Stimulated activated naive CD8-positive, alpha-beta T cell treated with anti-CD3 and anti-CD28 coated beads, Interleukin-15, Interleukin-2, amounts not matched to agents 100 U/mL and 50 U/mL, for 24 hours (primary cell): Measurements from ENCODE around the gene ADGRD1.

Experiments
- ATAC-seq: fragments of 150-1000 bp; cut with Tn5 transposase; one replicate; pipeline ENCODE4 v1.10.0; 2021
- DNase-seq: peaks from one replicate; pipeline ENCODE4 v3.0.0; 2021

ADGRD1 gene

DNA sequence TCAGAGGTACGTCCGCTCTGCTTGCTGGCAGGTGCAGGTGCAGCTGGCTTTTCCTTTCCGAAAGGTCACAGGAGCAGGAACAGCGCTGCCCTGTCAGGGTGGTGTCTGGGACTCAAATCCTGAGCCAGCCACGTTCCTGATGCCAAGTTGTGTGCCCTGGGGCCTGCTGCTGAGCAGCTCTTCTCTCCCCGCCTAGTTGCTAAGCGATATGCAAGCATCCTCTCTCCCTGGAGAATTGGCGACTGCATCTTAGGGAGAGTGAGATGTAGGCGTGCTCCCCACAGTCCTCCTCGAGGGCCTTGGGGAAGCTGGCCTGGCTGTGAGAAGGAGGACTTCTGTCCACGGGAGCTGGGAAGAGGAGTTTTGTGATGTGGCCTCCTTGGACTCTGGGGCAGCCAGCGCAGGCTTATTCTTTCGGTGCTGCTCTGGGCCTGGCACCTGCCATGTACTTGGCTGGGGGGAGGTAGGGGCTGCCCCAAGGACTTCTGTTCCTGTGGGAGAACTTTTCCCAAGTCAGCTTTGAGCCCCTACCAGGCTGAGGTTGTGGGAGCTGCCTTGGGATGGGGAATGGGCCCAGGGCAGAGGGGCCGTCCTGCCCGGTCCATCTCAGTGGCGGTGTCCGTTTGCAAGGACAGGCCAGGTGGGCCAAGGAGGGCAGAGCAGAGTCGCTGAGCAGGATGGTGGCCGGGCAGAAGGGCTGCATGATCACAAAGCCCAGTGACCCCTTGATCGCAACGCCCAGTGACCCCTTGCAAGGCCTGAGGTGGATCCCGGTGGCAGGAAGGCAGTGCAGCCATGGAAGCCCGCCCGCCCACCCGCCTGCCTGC is 183.5 kb downstream of the ADGRD1 start:
- ATAC-seq = no peak
- DNase-seq = no peak

DNA sequence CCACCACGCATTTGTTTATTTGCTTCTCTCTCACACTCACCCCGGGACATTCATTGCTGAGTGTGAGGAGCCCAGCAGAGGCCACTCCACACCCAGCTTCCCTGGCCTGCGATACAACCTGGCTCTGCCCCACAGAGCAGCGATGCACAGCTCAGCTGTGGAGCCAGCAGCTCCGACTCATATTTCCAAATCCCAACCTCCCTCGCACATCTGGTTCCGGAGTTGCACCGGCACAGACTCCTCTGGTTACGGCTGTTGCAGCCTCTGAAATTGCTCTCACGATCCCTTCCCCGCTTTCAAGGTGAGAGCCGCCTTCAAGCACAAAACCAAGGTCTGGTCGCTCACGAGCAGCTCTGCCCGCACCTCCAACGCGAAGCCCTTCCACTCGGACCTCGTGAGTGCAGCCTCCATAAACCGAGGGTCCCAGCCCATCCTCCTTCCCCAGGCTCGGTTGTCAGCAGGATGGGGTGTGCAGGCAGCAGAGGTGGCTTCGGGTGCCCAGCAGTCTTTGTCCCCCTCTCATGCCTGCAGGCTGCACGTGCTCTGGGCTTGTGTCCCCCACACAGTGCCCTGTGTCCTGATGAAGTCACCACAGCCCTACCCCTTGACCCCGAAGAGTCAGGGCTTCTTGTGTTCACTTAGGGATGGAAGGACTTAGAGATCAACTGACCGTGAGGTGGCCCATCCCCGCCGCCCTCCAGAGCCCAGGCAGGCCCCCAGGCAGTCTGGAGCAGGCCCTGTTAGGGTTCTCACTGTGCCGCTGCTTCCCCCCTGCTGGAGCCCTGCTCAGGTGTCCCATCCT is 184.3 kb downstream of the ADGRD1 start:
- DNase-seq (no peak), ATAC-seq (no peak)

DNA sequence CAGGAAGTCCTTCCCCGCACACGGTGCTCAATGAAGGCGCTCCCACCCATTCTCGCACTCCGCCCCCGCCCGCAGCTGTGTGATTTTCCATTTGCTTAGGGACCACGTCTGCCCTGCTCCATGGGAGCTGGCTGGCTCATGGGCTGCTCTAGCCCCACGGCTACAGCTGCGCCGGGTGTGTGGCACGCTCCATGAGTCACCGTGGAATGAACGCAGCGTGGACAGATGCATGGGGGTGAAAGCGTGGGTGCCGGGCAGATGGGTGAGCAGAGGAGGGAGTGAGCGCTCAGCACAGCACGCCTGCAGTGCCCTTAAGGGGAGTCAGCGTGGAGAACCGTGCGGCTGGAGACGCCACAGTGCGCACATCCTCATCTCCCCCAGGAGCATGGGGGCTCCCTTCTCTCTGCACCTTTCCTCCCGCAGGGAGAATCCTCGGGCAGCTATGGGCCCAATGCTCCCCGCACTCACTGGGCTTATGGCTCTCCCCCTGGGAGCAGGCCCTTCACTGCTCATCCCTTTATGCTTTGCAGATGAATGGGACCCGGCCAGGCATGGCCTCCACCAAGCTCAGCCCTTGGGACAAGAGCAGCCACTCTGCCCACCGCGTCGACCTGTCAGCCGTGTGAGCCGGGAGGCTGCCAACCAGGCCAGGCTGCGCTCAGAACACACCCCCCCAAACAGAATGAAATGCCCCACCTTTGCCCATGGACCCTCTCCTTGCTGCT is 185.1 kb downstream of the ADGRD1 start:
- DNase-seq = no peak
- no peak for ATAC-seq

DNA sequence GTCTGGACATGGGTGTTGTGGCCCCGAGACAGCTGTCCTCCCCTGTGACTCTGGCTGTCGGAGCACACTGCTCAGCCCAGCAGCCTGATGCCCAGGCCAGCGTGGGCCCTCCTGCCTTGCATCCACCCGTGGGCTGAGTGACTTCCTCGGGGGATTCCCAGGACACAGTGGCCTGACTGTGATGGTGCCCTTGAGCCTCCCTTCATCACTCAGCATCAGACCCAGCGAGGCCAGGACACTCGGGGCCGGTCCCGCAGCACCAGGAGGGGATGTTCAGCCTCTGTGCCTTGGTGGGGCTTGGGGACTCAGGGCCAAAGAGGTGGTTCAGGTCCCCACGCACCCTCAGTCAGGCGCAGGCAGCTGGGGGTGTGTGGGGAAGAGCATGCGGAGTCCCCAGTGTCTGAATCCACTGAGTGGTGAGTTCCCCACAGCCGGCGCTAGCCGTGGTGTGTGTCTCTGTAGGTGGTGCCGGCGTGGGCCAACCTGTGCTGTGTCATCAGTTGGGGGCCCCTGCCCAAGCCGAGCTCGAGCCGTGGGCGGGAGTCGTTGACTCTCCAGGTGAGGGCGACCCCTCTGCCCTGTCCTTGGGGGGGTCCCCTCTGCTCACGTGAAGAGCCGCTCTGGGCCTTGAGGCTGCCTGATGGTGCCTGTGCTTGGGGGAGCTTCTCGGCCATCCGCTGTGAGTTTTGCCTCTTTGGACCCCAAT is 185.8 kb downstream of the ADGRD1 start:
- DNase-seq = no peak
- ATAC-seq = no peak

DNA sequence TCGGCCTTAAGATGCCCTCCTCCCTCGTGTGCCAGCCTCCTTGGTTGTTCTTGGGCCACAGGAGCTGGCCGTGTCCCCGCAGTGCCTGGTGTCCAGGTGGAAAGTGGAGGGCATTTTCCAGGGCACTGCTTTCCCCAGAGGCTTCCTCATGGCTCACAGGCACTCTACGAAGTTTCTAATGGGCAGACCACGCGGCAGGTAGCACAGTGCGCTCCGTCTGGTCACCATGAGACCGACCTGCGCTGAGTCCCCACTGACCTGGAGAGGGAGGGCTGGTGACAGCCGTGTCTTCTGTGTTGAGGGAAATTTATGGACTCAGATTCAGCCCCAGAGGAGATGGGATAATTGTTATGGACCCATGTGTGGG is 186.3 kb downstream of the ADGRD1 start:
- no peak for ATAC-seq

DNA sequence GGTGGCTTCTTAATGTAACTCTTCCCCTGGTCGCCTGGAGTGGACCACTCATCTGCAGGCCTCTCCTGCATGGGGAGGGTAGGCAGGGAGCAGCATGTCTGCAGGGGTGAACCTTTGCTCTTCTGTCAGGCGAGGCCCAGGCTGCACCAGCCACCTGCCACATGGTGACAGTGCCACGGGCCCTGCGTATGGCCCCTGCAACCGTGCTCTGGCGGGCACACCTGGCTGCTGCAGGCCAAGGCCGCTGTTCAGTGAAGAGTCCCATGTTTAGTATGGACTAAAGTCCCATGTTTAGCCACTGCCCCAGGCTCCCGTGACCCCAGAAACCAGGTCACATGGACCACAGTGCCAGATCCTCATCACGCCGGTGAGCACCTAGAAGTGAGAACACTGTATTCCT is 187.0 kb downstream of the ADGRD1 start:
- DNase-seq = no peak
- ATAC-seq = no peak

More for the DNA sequence above, 186.3 kb downstream of the ADGRD1 start:
- no peak for DNase-seq

DNA sequence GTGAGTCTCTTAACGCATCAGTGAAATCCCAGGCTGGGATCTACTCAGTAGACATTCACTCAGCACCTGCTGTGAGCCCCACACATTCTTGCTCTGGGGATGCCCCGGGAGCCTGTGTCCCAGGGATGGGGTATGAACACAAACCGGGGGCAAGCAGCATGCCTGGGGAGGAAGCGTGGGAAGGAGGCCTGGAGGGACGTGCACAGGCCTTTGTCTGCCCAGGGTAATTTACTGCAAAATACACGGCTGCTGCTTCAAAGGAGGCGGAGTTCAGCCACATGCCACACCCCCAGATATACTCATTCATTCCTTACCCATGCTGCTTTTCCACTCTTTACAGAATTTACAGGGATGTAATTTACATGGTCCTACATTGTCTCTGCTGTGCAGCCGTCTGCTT is 187.8 kb downstream of the ADGRD1 start:
- no peak for DNase-seq
- ATAC-seq = no peak

DNA sequence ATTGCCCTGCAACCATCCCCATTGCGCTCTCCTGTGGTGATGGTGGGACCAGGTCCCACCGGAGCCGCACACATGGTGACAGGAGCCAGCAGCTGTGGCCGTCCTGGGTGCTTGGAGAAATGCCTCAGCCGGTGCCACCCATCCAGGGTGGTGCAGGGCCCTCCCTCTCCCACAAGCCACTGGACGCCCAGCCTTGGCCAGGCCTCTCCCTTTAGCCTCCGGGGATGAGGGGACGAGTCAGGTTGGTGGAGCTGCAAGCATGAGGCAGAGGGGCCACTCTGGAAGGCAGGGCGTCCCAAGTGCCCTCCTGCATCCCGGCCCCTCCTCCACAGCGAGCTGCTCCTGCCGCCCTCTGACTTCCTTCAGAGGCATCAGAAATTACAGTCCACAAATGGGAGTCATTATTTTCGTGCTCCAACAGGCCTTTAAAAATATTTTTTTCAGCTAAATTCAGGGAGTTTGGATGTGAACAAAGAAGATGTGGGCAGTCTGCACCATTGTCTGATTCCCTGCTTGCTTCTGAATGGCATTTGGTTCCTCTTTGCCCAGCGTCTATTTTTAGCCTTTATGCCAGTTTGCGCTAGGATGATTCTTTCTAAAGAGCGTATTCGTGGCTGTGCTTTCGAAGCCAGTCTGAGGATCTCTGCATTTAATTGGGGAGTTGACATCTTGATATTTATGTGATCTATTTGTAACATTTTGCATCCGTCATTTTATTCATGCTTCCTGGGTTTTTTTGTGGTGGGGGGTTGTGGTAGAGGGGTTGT is 189.4 kb downstream of the ADGRD1 start:
- no peak for DNase-seq
- ATAC-seq = no peak

DNA sequence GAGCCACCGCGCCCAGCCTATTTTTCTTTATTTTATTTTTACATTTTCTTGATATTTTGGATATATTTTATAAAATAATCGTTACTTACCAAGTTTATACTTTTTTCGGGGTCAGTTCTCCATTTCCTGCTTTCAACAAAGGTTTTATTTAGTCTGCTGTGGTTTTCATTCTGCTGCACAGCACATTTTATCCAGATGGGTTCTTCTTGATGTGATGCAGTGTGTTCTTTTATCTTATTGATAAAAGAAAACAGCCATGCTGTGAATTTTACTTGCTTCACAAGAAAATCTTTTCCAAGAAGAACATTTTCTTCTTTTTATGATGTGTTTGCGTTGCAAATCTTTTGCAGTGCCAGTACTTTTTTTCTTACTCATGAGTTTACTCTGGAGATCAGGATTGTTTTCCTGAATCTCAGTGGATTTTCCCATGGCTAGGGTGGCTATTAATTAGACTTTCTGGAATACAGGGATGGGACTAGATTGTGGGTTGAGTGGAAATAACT is 192.5 kb downstream of the ADGRD1 start:
- DNase-seq = no peak
- no peak for ATAC-seq

DNA sequence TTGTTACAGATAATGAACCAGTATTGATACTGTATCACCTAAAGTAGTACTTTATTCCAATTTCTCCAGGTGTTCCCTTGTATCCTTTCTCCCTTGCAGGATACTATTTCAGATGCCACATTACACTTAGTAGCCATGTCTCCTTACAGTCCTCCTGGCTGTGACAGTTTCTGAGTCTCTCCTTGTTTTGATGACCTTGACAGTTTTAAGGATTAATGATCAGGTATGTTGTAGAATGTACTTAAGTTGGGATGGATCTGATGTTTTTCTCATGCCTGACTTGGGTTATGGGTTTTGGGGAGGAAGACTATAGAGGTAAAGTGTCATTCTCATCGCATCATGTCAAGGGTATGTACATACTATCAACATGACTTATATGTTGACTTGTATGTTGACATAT is 193.6 kb downstream of the ADGRD1 start:
- ATAC-seq (no peak), DNase-seq (no peak)

DNA sequence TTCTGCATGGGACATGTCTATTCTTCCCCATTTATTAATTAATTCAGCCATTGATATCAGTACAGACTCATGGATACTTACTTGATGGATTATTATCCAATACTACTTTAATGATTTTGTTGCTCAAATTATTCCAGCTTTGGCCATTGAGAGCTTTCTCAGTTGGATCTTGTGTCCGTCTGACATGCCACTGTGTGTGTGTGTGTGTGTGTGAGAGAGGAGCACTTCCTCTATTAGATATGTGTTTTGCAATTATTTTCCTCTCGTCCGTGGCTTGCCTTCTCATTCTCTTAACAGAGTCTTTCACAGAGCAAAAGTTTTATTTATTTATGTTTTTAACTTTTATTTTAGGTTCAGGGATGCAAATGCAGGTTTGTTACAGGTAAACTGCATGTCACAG is 194.2 kb downstream of the ADGRD1 start:
- ATAC-seq (no peak), DNase-seq (no peak)

DNA sequence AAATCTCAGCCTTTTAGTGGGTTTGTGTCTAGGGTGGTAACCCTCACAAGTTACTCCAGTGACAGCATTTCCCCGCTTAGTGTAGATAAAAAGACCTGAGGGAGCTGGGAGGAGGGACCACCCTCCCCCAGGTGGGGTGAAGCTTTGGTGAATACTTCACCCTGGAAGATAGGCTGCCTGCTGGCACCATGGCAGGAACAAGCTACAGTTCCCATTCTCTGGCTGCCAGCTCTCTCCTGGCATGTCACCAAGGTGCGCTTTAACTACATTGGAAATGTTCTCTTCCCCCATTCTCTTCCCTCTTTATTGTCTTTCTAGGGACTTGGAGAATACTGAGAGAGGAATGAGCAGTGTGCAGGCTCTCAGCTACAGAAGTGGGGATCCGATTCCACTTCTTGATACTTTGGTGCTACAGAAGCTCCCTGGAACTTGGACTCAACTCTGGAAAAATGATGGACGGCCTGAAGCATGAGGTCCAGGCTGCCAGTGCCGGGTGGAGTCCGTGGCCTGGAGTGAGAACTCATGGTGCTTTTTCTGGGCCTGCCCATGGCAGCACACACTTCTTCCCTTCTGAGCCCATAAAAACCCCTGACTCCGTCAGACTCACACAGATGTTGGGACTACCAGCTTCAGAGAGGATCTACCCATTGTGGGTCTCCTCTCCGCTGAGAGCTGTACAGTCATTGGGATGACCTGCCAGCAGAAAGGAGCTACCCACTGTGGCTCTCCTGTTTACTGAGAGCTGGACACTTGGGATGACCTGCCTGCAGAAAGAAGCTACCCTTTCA is 198.0 kb downstream of the ADGRD1 start:
- ATAC-seq (no peak), DNase-seq (no peak)

DNA sequence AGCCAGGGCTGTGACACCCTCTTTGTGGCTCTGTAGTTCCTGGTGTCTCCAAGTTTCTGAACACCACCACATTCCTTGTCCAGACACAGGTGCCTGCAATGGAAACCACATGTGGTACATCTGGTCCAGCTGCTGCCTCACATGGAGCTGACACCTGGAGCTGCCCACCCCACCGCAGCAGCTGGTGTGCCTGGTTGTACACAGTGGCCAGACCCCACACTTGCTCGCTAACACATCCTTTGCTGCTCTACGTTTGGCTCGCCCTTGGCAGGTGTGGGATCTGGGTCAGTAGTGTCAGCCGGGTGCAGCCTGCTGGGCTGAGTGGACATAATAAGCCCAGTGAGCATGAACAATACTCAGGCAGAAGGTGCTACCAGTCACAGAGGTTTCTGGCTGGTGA is 198.9 kb downstream of the ADGRD1 start:
- no peak for DNase-seq
- ATAC-seq = no peak

DNA sequence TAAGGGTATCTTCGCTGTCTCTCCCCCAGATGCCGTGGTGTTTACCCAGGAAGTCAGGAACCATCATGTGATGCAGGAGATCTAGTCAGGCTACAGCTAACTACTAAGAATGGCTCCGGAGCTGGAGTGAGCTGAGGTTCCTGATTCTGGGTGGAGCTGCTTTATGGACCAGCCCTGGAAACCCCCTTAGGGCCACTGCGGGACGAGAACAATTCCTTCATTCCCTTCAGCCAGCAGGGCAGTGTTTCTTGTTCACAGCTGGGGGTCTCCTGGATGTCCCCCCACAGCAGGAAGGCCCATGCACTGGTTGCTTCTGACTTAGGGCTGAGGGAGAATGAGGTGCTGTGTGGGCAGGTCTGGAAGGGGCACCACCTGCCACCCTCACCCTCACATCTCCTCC is 199.3 kb downstream of the ADGRD1 start:
- DNase-seq (no peak), ATAC-seq (no peak)

DNA sequence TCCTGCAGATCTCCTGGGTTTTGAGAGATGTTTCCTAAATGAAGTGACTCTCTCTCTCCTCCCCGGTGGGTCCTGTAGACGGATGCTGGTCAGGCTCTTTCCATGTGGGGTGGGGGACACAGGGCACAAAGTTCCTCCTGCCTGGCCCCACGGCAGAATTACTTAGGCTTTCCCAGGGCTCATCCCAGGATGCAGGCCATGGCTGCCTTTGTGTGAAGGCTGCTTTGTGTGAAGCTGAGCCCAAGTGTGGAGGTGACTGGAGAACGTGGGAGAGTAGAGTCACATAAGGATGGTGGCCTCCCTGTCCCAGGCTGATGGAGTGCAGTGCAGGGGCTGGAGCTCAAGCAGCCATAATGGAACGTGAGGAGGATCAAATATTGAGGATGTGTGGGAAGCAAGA is 200.2 kb downstream of the ADGRD1 start:
- no peak for DNase-seq
- ATAC-seq = no peak

DNA sequence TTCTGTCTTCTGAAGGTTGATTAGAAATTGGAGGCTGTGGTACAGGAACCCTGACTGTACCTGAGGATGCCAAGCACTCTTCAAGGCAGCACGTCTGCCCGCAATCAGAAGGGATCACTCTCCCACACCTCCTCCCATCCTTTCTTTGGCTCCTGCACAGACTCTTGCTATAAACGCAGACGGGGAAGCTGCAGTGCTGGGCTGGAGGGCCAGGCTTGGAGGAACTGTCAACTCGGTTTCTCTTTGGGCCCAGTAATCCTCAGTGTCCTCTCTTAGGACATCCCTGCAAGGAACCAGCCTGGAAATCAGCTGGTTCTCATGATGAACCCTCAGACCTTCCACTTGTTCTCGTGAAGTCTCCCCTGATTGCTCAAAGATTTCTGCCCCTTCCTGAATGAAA is 201.4 kb downstream of the ADGRD1 start:
- no peak for ATAC-seq
- DNase-seq = no peak

DNA sequence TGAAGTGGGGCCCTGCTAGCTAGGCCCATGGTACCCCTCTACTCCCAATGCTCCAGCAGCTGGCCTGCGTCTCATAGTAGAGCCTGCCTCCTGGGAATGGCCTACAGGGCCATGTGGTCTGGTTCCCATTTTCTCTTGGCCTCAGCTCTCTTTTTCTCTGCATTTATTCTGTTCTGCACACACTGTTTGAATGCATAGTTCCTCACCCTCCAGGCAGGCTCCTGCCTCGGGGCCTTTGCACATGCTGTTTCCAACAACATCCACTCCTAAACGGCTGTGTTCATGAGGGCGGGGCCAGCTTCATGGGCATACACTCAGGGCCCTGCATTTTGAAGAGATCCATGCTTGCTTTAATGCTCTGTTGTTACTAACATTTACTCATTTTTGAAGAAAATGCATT is 204.0 kb downstream of the ADGRD1 start:
- DNase-seq (no peak), ATAC-seq (no peak)

DNA sequence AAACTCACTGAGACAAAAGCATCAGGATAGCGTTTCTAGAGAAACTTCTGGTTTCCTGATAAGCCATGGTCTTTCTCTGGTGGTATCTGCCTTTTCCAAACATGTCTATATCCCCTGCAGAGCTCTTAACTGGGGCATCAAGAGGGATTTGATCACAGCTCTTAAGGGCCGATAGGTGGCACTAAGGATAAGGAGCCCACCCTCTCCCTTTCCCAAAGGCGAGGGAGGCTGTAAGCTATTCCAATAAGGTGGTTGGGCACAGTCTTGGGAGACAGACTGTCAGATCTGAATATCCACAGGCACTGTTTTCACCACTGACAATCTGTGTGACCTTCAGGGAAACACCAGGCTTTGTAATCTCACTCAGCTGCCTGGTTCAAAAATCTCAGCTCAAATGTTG is 206.0 kb downstream of the ADGRD1 start:
- ATAC-seq (no peak), DNase-seq (no peak)

DNA sequence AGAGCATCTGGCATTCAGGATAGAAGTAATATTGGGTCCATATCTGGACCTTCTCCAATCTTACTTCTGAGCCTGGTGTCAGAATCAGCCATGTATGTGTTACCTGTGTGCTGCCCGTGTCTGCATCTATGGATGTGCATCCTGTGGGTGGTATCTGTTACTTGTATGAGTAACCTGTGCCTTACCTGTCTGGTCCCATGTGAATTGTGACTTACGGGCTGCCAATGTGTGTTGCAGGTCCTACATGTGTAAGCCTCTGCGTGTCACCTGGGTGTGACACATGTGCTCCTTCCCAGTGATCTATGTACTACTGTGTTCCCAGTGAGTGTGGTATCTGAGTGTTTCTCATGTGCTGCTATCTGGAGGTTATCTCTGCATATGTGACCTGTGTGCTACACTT is 208.4 kb downstream of the ADGRD1 start:
- no peak for ATAC-seq
- no peak for DNase-seq

DNA sequence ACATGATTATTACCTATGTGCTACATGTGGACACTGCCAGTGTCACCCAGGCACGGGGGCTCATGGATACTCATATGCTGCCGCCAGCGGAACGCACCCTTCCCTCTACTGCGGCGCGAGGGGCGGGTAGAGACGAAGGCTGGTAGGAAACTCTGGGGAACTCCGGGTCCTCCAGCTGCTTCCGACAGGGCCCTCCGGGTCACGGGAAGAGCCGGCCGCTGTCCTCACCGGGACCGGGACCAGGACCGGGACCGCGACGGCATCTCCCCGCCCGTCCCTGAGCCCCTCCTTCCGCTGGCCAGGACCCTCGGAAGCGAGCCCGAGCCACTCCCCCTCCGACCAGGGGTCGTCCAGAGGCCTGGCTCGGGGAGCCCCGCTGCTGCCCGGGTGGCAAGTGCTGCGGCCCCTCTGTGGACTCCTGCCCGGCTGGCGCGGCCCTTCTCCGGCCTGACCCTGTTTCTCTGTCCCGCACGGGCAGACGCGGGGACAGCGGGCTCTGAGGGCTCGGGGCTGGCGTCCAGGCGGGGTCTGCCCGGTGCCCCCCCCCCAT is 209.6 kb downstream of the ADGRD1 start:
- no peak for DNase-seq
- no peak for ATAC-seq
